Raji (cell line): ENCODE measurements around the gene BMPR1A.

ENCODE experiments used
- POLR2A ChIP-seq: IDR thresholded peaks from 2 replicates; pipeline ENCODE4 v1.6.1; 2011; ENCODE audit warnings: low read depth, low read length, control low read depth; ENCODE audit not compliant: insufficient read depth

The BMPR1A gene

DNA sequence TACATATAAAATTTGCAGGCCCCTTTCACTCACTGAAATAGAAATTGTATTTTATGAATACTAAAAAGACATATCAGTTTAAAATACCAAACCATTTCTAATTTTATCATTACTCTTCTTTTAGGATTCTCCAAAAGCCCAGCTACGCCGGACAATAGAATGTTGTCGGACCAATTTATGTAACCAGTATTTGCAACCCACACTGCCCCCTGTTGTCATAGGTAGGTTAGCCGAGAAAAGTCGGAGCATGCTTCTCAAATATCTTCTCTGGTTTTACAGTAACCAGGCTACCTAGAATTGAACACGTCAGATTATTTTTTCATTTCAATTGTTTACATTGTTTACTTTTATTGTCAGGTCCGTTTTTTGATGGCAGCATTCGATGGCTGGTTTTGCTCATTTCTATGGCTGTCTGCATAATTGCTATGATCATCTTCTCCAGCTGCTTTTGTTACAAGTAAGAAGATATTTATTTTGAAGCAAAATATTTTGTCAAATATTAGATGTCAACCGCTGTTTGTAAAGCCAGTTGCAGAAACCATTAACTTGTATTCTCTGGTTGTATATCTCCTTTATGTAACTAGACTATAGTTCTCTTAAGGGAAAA lies 143.4 kb downstream of the BMPR1A start:
- no peak for TF ChIP-seq POLR2A

DNA sequence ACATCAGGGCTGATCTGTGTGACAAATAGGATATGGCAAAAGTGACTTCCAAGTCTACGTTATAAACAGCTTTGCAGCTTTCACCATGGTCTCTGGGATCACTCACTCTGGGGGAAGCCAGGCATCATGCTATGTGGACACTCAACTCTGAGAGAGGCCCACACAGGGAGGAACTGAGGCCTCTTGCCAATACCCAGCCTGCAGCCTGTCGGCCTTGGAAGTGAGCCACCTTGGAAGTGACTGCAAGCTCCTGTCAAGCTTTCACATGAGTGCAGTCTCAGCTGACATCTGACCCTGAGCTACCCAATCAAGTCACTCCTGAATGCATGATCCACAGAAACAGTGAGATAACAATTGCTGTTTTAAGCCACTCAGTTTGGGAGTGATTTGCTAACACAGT lies 144.5 kb downstream of the BMPR1A start:
- TF ChIP-seq POLR2A: no peak

DNA sequence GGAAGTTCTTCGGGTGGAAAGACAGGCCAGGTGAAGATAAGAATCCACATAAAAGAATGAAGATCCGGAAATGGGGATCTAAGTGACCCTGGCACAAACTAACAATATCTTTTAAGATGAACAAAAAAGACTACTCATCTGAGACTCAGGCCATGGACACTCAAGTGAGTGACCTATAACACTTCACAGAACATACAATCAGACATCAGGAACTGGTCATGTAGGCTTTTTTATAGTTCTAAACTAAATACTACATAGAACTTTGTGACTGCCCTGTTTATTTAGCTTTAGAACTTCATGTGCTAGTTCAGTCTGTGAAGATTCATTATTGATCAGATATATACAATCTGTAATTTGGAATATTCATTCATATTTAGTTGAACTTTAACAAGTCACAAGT lies 148.2 kb downstream of the BMPR1A start:
- no peak for TF ChIP-seq POLR2A

DNA sequence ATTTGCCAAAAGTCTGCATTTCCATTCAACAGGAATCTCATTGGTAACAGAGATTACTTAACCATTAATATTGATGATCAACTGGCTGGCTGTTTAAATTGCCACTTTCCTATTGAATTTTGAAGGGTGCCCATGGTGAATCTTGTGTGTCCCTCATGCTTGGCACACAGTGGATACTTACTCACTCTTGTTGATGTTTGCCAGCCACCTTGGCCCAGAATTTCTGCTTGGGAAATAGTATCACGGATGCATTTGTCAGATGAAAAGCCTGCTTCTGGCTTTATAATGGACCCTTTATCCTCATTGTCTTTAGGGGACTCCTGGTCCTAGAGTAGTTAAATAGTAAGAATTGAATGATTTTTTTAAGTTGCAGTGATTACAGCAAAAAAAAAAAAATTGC lies 149.0 kb downstream of the BMPR1A start:
- no peak for TF ChIP-seq POLR2A

DNA sequence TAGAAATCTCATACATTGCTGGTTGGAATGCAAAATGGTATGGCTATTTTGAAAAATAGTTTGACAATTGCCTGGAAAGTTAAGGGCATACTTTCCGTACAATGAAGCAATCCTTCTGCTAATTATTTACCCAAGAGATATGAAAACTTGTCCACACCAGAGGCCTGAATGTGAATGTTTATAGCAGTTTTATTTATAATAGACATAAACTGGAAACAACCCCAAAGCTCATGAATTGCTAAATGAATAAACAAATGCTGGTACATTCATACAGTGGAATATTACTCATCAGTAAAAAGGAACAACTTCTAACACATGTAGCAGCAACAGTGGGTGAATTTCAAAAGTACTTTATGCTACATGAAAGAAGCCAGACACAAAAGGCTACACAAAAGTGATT lies 158.3 kb downstream of the BMPR1A start:
- no peak for TF ChIP-seq POLR2A

DNA sequence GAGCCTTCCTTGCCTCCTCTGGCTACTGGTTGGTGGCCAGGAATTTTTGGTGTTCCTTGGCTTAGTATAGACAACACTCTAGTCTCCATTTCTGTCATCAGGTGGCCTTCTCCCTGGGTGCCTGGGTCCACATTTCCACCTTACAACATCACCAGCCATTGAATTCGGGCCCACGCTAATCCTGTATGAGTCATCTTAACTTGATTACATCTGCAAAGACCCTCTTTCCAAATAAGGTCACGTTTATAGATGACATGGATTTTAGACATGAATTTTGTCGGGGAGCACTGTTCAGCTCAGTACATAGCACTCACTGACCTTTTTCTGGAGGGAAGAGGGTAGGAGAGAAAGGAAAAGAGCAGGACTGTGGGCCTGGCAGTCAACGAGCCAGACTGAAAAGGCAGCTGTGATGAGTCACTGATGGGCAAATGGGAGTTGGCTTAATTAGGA lies 161.6 kb downstream of the BMPR1A start:
- no peak for TF ChIP-seq POLR2A

DNA sequence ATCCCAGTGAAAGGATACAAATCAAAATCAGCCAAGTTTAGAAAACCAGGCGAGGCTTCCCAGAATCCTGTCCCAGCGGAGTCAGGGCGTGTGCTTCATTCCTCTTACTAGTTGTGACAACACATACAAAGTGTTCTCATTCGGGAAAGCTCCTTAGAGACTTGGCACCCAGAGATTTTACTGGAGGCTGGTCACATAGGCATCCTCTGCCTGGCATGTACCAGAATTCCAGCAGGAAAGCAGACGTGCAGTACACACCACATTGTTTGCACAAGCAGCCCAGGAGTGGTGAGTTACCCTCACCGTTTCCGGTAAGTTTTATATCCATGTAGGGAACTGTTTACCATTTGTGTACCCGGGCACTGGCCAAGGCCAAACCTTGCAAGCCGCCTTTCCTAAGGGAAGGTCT lies 166.1 kb downstream of the BMPR1A start:
- TF ChIP-seq POLR2A: no peak

DNA sequence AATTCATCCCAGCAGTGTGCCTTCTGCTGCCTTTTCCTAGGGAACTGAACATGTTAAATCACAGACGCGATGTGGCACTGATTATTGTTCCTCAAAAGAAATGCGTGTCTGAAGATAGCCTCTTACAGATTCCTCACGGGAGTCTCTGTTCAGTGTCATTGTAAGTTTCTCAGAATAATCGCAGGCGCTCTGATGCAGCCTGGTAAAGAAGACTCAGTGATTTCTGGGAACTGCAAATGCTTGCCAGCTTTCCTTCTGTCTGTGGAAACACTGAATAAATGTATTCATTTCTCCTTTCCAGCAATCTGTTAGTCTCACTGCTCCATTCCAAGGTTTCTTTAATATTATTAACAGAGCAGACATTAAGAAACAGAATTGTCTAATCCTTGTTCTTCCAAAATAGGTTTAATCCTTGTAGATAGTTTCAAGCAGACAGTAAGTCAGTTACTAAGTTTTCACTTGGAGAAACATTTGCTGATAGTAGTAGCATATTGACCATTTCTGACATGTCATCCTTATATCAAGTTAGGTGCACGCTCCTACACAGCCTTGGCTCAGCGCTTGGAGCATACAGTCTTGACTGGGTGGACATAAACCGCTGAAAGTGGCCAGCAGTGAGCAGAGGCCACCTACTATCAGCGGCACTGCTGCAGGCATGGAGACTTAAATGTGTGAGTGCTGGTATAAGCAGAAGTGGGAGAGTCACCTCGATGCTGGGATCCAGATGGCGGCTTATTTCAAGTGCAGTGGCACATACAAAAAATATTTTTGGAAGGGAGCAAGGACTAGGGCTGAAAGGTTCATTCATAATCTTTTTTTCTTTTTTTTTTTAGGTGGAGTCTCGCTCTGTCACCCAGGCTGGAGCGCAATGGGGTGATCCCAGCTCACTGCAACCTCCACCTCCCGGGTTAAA lies 173.3 kb downstream of the BMPR1A start:
- TF ChIP-seq POLR2A: no peak

DNA sequence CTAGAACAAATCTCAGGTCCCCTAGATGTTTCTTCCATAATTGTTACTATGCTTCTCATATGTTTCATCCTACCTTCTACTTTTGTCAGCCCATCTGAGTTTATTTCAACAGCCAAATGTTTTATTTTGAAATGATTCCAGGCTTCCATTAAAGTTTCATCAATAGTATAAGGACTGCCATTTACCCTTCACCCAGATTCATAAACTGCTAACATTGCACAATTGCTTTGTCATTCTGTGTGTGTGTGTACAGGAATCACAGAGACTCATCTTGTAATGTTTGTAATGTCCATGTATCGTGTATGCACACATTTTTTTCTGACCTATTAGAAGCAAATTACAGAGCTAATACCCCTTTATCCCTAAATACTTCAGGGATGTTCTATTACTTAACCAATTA lies 175.5 kb downstream of the BMPR1A start:
- TF ChIP-seq POLR2A: no peak

DNA sequence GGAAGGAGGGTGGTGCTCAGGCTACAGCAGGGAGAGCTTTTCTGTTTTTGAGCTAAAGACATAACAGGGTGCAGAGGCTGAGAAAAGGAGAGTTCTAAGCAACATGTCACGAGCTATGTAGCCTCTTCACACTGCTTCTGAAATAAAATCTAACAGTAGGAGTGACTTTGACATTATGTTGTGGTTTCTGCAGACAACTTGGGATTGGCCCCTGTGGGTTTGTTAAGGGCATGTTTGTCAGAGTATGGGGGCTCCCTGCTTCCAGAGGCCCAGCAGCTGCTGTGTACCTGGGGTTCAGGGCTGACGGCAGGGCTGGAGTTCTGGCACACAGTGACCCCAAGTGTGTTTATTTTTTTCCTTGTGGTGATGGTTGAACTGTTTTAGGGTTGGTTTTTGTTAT lies 176.3 kb downstream of the BMPR1A start:
- TF ChIP-seq POLR2A: no peak

DNA sequence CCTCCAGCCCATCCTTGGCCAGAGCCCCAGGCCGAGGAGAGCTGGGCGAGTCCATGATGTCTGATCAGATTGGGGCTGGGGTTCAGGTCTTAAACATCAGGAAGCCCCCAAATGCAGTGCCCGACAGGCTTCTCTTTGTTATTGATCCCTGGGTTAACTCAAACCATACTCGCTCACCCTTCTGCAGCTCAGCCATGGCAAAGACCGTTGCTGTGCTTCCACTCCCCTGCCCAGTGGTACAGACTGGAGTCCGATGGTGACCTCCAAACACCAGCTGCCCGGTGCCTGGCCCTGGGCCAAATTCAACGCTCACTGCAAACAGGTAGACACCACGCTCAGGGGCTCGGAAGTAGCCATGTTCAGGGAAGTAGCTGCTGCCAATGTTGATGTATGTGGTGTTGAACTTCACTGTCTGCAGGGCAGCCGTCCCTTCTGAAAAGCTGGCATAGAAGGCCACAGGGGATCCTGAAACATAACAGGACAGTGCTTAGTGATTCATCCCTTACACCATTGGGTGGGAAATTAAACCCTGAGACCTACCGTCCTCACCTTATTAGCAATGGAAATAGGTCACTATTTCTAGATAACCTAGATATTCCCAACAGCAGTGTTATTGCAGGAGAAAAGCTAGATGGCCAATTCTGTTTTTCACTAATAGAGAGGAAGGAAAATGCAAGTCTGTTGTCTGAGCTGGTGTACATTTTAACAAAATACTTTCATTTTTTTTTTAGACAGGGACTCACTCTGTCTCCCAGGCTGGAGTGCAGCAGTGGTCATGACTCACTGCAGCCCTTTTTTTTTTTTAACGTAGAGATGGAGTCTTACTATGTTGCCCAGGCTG lies 180.5 kb downstream of the BMPR1A start:
- TF ChIP-seq POLR2A: no peak

DNA sequence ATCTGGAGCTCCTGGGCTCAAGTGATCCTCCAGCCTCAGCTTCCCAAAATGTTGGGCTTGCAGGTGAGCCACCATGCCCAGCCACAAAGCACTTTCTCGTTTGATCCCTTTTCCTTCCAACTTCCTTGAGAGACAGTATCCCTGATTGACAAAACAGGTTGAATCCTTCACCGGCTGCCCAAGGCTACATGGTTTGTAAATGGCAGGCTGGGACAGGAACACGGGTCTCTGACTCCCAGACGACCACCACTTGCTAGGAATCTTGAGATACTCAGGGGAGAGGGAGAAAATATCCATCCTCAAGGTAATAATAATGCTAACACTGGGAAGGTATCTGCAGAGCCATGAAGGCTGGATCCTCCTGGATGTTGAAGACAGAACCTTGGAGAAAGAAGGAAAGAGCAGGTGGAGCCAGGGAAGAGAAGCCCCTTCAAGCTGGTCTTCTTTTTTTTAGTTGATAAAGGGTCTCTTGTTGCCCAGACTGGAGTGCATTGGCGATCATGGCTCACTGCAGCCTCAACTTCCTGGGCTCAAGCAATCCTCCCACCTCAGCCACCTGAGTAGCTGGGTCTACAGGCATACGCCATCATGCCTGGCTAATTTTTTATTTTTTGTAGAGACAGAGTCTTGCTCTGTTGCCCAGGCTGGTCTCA lies 181.2 kb downstream of the BMPR1A start:
- TF ChIP-seq POLR2A: no peak

DNA sequence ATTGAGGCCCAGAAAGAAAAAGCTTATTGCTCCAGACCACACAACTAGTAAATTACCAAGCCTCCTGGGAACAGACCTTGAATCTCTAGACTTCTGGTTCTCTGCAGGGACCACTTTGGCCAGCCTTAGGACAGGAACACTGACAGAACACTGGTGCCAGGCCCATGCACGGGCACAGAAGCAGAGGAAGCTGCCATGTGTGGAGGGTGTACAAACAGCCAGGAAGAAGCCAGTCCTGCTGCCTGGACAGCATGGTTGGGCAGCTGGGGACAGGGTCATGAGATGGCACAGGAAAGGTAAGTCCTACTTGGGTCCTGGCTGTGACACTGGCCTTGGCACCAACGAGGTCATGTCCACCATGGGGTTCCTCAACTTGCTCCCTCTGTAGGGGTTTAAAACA lies 181.8 kb downstream of the BMPR1A start:
- TF ChIP-seq POLR2A: no peak

DNA sequence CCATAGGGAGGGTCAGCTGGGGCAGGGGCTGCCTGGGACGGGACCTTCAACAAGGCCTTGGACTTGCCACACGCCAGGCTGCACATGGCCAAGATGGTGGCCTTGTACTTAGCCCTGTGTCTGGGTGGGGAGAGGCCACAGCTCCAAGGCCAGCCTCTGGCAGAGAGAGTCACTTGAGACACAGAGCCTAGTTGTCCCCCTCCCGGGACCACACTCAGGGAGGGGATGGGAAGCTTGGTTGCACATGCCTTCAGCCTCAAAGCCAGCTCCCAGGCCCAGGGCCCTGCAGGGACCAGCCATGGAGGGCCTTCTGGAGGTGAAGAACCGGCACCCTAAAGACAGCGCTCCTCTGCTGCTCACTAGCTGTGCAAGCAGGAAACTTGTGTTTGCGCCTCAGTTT lies 184.3 kb downstream of the BMPR1A start:
- no peak for TF ChIP-seq POLR2A

DNA sequence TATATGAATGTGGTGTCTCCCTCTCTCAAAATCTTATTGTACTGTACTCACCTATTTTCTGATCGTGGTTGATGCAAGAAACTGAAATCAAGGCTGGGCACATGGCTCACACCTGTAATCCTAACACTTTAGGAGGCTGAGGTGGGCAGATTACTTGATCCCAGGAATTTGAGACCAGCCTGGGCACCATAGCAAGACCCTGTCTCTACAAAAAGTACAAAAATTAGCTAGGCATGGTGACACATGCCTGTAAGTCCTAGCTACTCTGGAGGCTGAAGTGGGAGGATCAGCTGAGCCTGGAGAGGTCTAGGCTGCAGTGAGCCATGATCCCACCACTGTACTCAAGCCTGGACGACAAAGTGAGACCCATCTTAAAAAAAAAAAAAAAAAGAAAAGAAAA lies 185.0 kb downstream of the BMPR1A start:
- TF ChIP-seq POLR2A: no peak
